NB4 (cell line): ENCODE data around the gene GNMT.

Source experiments
- CTCF ChIP-seq: IDR thresholded peaks from one replicate; pipeline ENCODE4 v1.5.1; 2012; ENCODE audit warnings: low read depth, low read length
- MAX ChIP-seq: IDR thresholded peaks from 2 replicates; pipeline ENCODE4 v1.6.1; 2011; ENCODE audit warnings: low read depth, low read length
- POLR2A ChIP-seq: IDR thresholded peaks from 2 replicates; pipeline ENCODE4 v1.6.1; 2011; ENCODE audit warnings: mild to moderate bottlenecking; ENCODE audit not compliant: insufficient read length; ENCODE audit errors: extremely low read depth

- TF ChIP-seq POLR2A (no peak), CTCF (no peak), MAX (no peak)
Measured at GRCh38 chr6:42925248-42925857, 35.2 kb upstream of the GNMT start.
